ENCODE measurements around the gene NLK. TPM values are rescaled to one million over a fixed set of nuclear protein-coding genes. Genes with fewer than 3 reads are reported as not detected.
"Not testable (repeated sequence)": the region's sequence is repeated elsewhere in the genome, so short reads cannot be mapped to it uniquely, and the experiment has no call there.

The NLK gene
- polyA plus RNA-seq, 1 experiment: 24.5 TPM

- DNase-seq (ENCODE audit: low read depth, low spot score): no peak
- Histone ChIP-seq H3K4me3 (ENCODE audit: low read depth, low read length) (no peak overlapping the region), H3K27ac (ENCODE audit: low read depth, low read length) (no peak overlapping the region), H3K27me3 (ENCODE audit: control insufficient read depth, insufficient read depth, low read length) (no peaks in the 10 kb centered on the region), H3K9me3 (ENCODE audit: control insufficient read depth, insufficient read depth, low read length) (0 out of 2 replicates have a peak, but pooled peaks cover 2% of the 10 kb centered on the region)
- ChIA-PET CTCF (interaction anchor here (0.6 to 1.6 kb wide), 3 partner anchors 11 to 23 kb away, joined by 3 to 5 read pairs (median 4); no protein-coding TSS in a partner anchor), POLR2A (no interaction called here)
- TF ChIP-seq, protein P1, sequence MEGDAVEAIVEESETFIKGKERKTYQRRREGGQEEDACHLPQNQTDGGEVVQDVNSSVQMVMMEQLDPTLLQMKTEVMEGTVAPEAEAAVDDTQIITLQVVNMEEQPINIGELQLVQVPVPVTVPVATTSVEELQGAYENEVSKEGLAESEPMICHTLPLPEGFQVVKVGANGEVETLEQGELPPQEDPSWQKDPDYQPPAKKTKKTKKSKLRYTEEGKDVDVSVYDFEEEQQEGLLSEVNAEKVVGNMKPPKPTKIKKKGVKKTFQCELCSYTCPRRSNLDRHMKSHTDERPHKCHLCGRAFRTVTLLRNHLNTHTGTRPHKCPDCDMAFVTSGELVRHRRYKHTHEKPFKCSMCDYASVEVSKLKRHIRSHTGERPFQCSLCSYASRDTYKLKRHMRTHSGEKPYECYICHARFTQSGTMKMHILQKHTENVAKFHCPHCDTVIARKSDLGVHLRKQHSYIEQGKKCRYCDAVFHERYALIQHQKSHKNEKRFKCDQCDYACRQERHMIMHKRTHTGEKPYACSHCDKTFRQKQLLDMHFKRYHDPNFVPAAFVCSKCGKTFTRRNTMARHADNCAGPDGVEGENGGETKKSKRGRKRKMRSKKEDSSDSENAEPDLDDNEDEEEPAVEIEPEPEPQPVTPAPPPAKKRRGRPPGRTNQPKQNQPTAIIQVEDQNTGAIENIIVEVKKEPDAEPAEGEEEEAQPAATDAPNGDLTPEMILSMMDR (IDR thresholded peaks at IDR 0.05; ENCODE audit: low read depth, low read length): no peak
These were observed 28.7 kb downstream of the NLK start for GRCh38 chr17:28071179-28071578.

GRCh38 chr17:28071891-28072606 is 29.6 kb downstream of the NLK start:
- no peak for DNase-seq (ENCODE audit: low read depth, low spot score)

GRCh38 chr17:28072936-28073533 is 30.6 kb downstream of the NLK start:
- Histone ChIP-seq H3K27me3 (ENCODE audit: control insufficient read depth, insufficient read depth, low read length) (no peaks in the 10 kb centered on the region), H3K27ac (ENCODE audit: low read depth, low read length) (no peak overlapping the region), H3K9me3 (ENCODE audit: control insufficient read depth, insufficient read depth, low read length) (0 out of 2 replicates have a peak, but pooled peaks cover 2% of the 10 kb centered on the region), H3K4me3 (ENCODE audit: low read depth, low read length) (no peak overlapping the region)
- no peak for DNase-seq (ENCODE audit: low read depth, low spot score)
- TF ChIP-seq, protein P1 (IDR thresholded peaks at IDR 0.05; ENCODE audit: low read depth, low read length): no peak
- ChIA-PET CTCF (interaction anchor here (0.6 to 0.7 kb wide), 2 partner anchors 15 to 179 kb away, joined by 3 read pairs; no protein-coding TSS in a partner anchor), POLR2A (no interaction called here)

More at GRCh38 chr17:28071891-28072606, 29.6 kb downstream of the NLK start:
- Histone ChIP-seq H3K9me3 (ENCODE audit: control insufficient read depth, insufficient read depth, low read length) (0 out of 2 replicates have a peak, but pooled peaks cover 2% of the 10 kb centered on the region), H3K27ac (ENCODE audit: low read depth, low read length) (no peak overlapping the region), H3K4me3 (ENCODE audit: low read depth, low read length) (no peak overlapping the region), H3K27me3 (ENCODE audit: control insufficient read depth, insufficient read depth, low read length) (no peaks in the 10 kb centered on the region)
- TF ChIP-seq, protein P1 (IDR thresholded peaks at IDR 0.05; ENCODE audit: low read depth, low read length): no peak
- ChIA-PET POLR2A (no interaction called here), CTCF (interaction anchor here (1.6 kb wide), 1 partner anchor 12 kb away, joined by 5 read pairs; no protein-coding TSS in a partner anchor)

DNA sequence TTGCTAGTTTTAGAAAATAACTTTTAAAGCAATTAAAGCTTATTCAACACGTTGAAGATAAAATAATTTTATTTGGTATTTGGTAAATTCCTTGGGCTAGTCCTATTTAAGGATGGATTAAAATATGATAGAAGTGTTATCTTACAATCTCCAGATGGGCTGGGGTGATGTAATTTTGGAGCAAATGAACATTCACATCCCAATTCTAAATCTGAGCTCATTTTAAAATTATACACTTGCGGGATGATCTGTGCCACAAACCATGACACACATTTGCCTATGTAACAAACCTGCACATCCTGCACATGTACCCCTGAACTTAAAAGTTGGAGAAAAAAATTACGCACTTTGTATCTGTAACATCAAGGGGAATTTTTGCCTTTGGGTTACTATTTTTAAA is 31.5 kb downstream of the NLK start:
- Histone ChIP-seq H3K27ac (ENCODE audit: low read depth, low read length) (no peak overlapping the region), H3K9me3 (ENCODE audit: control insufficient read depth, insufficient read depth, low read length) (0 out of 2 replicates have a peak, but pooled peaks cover 2% of the 10 kb centered on the region), H3K27me3 (ENCODE audit: control insufficient read depth, insufficient read depth, low read length) (no peaks in the 10 kb centered on the region), H3K4me3 (ENCODE audit: low read depth, low read length) (no peak overlapping the region)
- POLR2A ChIA-PET: no interaction called here
- TF ChIP-seq, protein P1 (IDR thresholded peaks at IDR 0.05; ENCODE audit: low read depth, low read length): no peak
- no peak for DNase-seq (ENCODE audit: low read depth, low spot score)
- CTCF ChIA-PET: interaction anchor here (0.6 to 0.7 kb wide), 2 partner anchors 16 to 178 kb away, joined by 3 read pairs; no protein-coding TSS in a partner anchor

- DNase-seq (ENCODE audit: low read depth, low spot score): no peak
- H3K27me3 ChIP-seq (ENCODE audit: control insufficient read depth, insufficient read depth, low read length): no peaks in the 10 kb centered on the region
- TF ChIP-seq, protein P1 (IDR thresholded peaks at IDR 0.05; ENCODE audit: low read depth, low read length): no peak
- ChIA-PET CTCF (interaction anchor here (0.9 kb wide), 1 partner anchor 19 kb away, joined by 3 read pairs; no protein-coding TSS in a partner anchor), POLR2A (interaction anchor here (0.6 kb wide), 1 partner anchor 12 kb away, joined by 4 read pairs; no protein-coding TSS in a partner anchor)
- no peak overlapping the region for H3K27ac ChIP-seq (ENCODE audit: low read depth, low read length)
- H3K4me3 ChIP-seq (ENCODE audit: low read depth, low read length): no peak overlapping the region
- no peaks in the 10 kb centered on the region for H3K9me3 ChIP-seq (ENCODE audit: control insufficient read depth, insufficient read depth, low read length)
These were observed 33.7 kb downstream of the NLK start for GRCh38 chr17:28076144-28076543.

DNA sequence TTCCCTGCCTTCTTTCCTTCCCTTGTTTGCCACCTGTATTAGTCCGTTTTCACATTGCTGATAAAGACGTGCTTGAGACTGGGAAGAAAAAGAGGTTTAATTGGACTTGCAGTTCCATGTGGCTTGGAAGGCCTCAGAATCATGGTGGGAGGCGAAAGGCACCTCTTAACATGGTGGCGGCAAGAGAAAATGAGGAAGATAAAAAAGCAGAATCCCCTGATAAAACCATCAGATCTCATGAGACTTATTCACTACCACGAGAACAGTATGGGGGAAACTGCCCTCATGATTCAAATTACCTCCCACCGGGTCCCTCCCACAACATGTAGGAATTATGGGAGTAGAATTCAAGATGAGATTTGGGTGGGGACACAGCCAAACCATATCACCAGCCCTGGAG is 34.7 kb downstream of the NLK start:
- DNase-seq (ENCODE audit: low read depth, low spot score); CTCF ChIA-PET; POLR2A ChIA-PET: not testable (repeated sequence)

More for the DNA sequence above, 34.7 kb downstream of the NLK start:
- H3K4me3 ChIP-seq (ENCODE audit: low read depth, low read length); H3K27ac ChIP-seq (ENCODE audit: low read depth, low read length); H3K27me3 ChIP-seq (ENCODE audit: control insufficient read depth, insufficient read depth, low read length); H3K9me3 ChIP-seq (ENCODE audit: control insufficient read depth, insufficient read depth, low read length): not testable (repeated sequence)
